Stimulated activated naive CD8-positive, alpha-beta T cell treated with anti-CD3 and anti-CD28 coated beads, Interleukin-15, Interleukin-2, amounts not matched to agents 100 U/mL and 50 U/mL, for 24 hours (primary cell): ENCODE measurements around the gene PTGER4.
"Not testable (repeated sequence)": the region's sequence is repeated elsewhere in the genome, so short reads cannot be mapped to it uniquely, and the experiment has no call there.

ENCODE experiments used
- ATAC-seq: fragments of 150-1000 bp; cut with Tn5 transposase; one replicate; pipeline ENCODE4 v1.10.0; 2021
- DNase-seq: peaks from one replicate; pipeline ENCODE4 v3.0.0; 2021

The PTGER4 gene

DNA sequence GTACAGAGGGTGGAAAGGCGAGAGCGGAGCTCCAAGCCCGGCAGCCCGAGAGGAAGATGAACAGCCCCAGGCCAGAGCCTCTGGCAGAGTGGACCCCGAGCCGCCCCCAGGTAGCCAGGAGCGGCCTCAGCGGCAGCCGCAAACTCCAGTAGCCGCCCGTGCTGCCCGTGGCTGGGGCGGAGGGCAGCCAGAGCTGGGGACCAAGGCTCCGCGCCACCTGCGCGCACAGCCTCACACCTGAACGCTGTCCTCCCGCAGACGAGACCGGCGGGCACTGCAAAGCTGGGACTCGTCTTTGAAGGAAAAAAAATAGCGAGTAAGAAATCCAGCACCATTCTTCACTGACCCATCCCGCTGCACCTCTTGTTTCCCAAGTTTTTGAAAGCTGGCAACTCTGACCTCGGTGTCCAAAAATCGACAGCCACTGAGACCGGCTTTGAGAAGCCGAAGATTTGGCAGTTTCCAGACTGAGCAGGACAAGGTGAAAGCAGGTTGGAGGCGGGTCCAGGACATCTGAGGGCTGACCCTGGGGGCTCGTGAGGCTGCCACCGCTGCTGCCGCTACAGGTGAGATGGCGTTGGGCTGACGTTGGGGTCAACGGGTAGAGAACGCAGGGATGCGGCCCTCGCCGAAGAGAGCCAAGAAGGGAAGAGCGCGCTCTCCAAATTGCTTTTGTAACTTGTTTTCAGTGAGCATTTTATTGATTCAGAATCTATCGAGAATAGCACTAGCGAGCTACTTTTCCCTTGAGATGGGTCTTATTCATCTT, at the start of gene PTGER4:
PTGER4 (plus strand) TSS at position 3 of the 769 bp plus-strand sequence. CDS start 1,079 bp downstream, outside the sequence.
- DNase-seq = peak; percentile 42

DNA sequence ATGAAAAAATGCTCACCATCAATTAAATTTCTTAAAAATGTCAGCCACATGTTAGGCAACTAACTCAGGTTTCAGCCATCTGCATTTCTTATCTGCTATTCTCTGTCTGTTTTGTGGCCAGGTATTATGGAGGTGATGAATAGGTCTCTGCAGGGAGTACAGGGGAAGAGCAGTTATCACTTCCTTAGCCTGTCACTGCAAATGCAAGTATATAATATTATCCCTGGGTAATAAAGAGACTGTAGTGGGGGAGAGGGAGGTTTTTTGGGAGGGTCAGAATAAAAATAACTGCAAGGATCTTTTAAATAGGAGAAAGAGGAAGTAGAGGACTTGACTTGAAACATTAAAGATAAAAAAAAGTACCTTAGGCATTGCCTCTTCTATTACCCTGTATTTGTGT, 49.6 kb upstream of the PTGER4 start:
- ATAC-seq (no peak), DNase-seq (no peak)

More for the DNA sequence above, at the start of gene PTGER4:
- no peak for ATAC-seq

DNA sequence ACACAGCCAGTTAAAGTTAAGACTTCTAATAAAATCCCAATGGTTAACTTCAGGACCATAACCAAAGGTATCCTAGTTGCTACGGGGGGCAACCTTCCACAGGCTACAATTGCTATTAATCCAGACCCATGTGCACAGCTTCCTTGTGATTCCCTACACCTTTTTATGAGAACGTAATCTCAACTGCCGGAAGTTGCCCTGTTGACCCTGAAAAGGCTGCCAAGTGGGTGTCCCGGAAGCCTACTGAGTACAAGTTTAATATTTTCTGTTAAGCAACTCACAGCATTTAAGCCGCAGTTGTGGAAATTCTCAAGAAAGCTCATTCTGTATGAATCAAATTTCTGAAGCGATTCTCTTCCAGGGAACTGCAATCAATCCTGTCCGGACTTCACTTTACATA, 48.5 kb upstream of the PTGER4 start:
- no peak for ATAC-seq

DNA sequence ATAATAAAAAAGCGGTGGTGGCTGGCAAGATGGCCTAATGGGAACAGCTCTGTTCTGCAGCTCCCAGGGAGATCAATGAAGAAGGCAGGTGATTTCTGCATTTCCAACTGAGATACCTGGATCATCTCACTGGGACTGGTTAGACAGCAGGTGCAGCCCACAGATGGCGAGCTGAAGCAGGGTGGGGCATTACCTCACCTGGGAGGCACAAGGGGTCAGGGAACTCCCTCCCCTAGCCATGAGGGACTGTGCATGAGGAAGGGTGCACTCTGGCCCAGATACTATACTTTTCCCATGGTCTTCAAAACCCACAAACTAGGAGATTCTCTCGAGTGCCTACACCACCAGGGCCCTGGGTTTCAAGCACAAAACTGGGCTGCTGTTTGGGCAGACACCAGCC, 45.6 kb upstream of the PTGER4 start:
- no peak for ATAC-seq
- DNase-seq = no peak

More for the DNA sequence above, 48.5 kb upstream of the PTGER4 start:
- no peak for DNase-seq

DNA sequence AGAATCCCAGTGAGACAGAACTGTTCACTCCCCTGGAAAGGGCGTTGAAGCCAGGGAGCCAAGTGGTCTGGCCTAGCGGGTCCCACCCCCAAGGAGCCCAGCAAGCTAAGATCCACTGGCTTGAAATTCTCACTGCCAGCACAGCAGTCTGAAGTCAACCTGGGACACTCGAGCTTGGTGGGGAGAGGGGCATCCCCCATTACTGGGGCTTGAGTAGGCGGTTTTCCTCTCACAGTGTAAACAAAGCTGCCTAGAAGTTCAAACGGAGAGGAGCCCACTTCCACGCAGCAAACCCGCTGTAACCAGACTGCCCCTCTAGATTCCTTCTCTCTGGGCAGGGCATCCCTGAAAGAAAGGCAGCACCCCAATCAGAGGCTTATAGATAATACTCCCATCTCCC, 45.1 kb upstream of the PTGER4 start:
- DNase-seq (no peak), ATAC-seq (no peak)

DNA sequence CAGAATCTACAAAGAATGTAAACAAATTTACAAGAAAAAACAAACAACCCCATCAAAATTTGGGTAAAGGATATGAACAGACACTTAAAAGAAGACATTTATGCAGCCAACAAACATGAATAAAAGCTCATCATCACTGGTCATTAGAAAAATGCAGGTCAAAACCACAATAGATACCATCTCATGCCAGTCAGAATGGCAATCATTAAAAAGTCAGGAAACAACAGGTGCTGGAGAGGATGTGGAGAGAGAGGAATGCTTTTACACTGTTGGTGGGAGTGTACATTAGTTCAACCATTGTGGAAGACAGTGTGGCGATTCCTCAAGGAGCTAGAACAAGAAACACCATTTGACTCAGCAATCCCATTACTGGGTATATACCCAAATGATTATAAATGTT, 40.2 kb upstream of the PTGER4 start:
- ATAC-seq, DNase-seq: not testable (repeated sequence)

DNA sequence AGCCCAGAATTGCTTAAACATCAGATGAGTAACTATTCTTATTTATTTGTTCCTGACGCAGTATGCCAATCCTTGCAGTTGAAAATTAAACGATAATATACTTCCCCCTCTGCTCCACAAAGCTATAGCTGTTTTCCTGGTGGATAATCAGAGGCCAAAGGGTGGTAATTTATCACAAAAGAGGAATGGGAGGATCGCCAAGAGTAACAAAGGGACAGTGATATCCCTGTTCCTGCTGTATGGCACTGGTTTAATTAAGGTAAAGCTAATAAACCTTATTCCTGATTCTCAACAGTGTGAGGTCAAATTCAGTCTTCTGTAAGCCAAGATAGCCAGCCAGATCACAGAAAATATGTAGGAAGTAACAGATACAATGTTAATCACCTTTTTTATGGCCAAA, 33.4 kb upstream of the PTGER4 start:
- ATAC-seq (no peak), DNase-seq (no peak)

DNA sequence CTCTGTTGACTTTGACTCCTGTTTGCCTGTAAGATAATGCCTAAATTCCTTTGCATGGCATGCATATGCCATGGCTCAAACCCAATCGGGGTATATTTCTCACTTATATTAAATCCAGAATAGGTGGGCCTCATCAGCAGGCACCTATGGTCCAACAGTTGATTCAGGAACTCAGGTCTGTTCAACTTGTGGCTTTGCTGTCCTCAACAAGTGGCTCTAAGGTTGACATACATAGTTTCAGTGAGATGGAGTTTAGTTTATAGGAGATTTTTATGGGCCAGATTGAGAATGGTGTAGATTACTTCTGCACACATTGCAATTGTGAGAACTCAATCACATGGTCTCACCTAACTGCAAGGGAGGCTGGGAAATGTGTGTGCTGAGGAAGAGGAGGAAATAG, 31.6 kb upstream of the PTGER4 start:
- DNase-seq (no peak), ATAC-seq (no peak)

DNA sequence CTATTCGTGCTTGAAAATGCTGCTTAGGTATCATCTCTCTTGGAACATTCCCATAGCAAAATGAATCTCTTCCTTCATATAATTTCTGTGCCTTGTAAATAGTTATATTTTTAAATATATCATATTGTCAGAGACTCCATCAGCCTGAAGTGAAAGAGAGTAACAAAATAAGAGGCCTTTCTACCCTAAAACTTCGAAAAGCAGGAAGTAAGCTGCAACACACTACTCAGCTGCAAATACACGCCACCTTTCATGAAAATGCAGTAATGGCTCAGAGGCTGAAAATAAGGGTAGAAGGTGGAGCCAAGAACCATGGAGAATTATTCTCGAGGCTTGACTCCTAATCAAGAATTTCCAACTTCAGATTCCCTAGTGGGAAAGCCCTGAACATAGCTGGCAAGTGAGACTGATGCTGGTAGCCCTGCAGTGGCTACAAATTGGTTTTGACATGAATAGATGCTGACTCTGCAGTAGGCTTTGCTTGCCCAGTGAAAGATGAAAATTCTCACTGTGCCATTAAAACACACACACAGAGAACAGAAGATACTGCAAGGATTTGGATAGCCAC, 30.2 kb upstream of the PTGER4 start:
- ATAC-seq (no peak), DNase-seq (no peak)

DNA sequence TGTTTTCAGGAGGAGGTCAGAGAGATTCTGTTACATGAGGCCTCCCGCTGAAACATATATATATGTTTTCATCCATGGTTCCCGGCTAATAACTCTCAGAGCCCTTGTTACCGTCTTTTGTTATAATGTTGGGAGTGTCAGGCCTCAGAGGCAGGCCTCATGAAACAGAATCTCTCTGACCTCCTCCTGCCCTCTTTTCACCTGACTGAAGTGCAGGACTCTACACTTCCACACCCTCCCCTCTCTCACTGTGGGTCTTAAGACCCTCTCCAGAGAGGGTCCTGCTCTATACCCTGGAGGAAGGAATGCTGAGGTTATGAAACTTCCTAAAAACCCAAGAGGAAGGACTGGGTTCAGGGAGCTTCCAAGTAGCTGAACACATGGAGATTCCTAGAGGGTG, 28.5 kb upstream of the PTGER4 start:
- no peak for DNase-seq
- no peak for ATAC-seq

DNA sequence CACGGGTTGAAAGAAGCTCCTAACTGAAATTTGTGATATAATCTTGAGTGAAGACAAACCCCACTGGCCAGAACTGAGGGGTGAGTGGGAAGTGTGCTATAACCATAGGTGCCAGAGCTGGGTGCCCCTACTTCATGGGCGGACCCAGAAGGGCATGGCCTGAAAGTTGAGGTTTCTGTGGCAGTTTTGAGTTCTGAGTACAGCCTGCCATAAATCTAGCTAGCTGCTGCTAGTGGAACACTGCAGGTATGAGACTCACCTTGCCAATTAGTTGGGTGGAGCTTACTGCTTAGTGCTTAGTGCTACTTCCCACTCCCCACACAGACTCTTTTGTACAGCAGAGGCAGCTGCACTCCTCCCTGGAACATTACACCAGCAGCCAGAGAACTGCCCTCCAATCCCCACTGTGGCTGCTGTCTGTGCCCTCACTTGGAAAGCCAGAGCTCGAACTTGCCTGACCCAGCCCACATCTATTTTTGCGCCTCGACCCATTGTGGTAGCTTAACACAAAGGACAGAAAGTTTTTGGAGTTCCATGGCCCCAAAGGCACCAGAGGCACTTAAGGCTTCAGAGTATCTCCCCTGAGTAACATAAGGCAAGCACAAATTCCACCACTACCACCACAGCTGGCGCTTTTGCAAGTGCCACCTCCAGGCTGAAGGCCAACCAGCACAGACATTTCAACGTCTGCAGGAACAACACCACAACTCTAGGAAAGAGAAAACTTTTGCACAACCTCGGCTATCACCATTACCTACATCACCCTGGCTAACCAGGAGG, 27.1 kb upstream of the PTGER4 start:
- DNase-seq (peak; percentile 27), ATAC-seq (peak; percentile 59)

DNA sequence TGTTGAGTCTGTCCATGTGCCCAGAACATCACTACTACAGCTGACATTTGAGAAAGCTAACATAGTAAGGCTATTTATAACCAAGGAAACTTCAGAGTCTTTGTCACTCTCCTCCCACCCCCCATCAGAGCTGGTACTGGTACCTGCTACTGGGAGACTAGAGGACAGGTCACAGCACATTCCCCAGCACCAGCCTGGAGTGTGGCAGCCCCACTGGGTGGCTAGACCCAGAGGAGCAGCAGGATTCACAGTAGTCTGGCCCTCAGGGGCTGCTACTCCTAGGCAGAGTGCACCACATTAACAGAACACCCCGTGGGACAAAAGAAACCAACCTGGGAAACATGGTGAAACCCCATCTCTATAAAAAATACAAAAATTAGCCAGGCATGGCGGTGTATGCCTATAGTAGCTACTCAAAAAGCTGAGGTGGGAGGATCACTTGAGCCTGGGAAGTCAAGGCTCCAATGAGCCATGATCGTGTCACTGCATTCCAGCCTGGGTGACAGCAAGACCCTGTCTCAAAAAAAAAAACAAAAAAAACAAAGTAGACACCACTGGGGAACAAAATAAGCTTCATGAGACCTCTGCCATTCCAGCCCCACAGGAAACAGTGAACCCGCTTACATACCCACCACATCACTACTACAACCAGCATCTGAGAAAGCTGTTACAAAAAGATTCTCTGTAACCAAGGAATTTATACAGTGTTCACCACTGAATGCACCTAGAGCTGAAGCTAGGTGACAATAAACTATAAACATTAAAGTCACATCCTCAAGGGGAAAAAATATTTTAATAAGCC, 26.3 kb upstream of the PTGER4 start:
- peak; percentile 25 for ATAC-seq
- no peak for DNase-seq

DNA sequence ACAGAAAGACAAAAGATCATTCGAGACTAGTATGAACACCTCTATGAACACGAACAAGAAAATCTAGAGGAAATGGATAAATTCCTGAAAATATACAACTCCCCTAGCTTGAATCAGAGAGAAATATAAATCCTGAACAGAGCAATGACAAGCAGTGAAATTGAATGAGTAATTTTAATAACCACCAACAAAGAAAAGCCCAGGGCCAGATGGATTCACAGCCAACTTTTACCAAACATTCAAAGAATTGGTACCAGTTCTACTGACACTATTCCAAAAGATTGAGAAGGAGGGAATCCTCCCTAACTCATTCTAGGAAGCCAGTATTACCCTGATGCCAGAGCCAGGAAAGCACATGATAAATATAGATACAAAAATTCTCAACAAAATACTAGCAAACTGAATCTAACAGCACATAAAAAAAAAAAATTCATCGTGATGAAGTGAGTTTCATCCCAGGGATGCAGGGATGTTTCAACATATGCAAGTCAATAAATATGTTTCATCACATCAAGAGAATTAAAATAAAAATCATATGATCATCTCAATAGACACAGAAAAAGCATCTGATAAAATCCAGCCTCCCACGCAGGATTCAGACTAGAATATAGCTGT, 25.2 kb upstream of the PTGER4 start:
- no peak for ATAC-seq

DNA sequence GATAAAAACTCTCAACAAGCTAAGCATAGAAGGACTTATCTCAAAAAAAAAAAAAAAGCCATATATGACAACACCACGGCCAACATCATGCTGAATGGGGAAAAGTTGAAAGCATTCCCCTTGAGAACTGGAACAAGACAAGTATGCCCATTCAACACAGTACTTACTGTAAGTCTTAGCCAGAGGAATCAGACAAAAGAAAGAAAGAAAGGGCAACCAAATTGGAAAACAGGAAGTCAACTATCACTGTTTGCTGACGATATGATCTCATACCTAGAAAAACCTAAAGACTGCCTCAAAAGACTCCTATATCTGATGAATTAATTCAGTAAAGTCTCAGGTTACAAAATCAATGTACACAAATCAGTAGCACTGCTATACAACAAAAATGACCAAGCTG, 24.6 kb upstream of the PTGER4 start:
- no peak for ATAC-seq
- DNase-seq = no peak

More for the DNA sequence above, 25.2 kb upstream of the PTGER4 start:
- no peak for DNase-seq

DNA sequence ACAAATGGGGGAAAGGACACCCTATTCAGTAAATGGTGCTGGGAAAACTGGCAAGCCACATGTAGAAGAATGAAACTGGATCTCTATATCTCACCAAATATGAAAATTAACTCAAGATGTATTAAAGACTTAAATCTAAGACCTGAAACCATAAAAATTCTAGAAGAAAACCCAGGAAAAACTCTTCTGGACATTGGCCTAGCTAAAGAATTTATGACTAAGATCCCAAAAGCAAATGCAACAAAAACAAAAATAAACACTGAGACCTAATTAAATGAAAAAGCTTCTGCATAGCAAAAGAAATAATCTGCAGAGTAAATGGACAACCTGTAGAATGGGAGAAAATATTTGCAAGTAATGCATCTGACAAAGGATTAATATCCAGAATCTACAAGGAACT, 23.6 kb upstream of the PTGER4 start:
- not testable (repeated sequence) for DNase-seq, ATAC-seq

DNA sequence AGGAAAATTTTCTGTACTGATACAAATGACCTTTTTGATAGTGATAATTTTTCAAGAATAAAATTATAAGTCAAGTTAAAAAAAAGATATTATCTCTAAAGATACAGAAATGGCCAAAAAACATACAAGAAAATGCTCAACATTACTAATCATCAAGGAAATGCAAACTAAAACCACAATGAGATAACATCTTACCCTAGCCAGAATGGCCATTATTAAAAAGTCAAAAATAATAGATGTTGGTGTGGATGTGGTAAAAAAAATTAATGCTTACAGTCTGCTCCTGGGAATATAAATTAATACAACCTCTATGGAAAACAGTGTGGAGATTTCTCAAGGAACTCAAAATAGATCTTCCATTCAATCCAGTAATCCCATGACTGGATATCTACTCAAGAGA, 22.9 kb upstream of the PTGER4 start:
- no peak for DNase-seq
- ATAC-seq = no peak

DNA sequence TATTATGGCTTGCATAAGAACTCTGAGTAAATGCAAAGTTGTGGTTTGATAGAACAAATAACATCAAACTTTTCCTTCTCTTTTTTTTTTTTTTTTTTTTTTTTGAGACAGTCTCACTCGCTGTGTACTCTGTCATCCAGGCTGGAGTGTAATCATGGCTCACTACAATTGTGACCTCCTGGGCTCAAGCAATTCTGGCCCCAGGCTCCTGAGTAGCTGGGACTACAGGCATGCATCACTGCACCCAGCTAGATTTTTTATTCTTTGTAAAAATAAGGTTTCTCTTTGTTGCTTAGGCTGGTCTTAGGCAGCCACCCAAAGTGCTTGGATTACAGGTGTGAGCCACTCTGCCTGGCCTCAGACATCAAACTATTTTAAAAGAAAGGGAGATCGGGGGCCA, 19.0 kb upstream of the PTGER4 start:
- DNase-seq (no peak), ATAC-seq (no peak)

DNA sequence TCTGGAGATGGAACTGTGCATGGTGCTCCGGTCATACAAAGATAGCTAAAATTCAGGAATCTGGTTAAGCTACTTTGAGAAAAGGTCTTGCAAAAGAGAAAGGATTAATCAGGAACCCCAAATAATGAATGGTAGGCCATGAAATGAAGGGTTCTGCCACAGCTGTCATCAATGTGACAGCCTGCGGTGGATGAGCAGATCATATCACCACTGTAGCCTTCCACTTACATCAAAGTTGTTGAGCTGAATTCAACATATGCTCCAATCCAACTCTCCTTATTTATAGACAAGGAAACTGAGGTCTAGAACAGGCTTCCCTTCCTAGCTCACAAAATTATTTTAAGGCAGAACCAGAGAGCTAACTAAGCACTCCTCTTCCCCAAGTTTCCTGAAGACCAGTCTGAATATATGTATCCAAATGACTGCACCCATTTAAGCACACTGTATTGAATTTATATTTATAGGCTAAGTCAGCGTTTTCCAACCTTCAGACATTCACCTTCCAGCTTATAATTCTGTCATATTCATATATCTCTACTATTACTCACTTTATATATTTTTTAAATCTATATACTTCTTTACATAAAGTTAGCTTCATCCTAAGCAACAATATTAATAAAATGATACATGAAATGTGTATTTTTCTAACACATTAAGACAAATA, 13.9 kb upstream of the PTGER4 start:
- no peak for DNase-seq
- ATAC-seq = no peak

DNA sequence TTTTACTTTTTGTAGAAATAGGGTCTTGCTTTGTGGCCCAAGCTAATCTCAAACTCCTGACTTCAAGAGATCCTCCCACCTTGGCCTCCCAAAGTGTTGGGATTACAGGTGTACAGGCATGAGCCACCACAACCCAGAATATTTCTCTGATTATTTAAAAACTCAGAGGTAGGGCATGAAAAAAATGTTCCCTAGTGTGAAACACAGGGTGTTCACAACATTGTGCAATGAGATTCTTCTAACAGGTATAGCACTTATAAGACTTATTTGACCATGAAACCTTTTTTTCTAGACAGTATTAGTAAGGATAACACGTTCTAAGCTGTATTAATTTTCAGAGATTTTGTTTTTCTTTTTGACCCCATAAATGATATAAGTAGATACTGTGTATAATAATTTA, 13.1 kb upstream of the PTGER4 start:
- DNase-seq (no peak), ATAC-seq (no peak)

DNA sequence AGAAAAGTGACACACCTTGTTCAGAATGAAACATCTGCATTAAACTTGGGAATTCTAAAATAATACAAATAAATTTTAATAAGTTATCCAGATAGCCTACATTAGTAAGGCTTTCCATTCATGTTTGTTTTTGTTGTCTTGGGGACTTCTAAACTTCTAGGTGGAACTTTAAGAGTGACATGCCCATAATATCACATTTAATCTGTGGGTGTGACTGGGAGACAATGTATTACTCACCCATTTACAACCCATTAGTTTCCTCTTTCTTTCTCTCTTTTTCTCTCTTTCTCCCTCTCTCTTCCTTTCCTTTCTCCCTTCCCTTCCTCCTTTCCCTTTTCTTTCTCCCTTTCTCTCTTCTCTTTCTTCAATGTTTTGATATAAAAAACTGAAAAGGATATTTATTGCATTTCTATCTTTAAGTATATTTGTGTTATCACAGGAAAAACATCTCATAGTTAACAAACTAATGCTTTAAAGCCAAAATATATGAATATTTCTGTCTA, 12.5 kb upstream of the PTGER4 start:
- DNase-seq = no peak
- no peak for ATAC-seq
